Measurements from ENCODE around the gene TRIM28. TPM values are rescaled to one million over a fixed set of nuclear protein-coding genes. Genes with fewer than 3 reads are reported as not detected.
"Not testable (repeated sequence)": the region's sequence is repeated elsewhere in the genome, so short reads cannot be mapped to it uniquely, and the experiment has no call there.

TRIM28 gene
- total and polyA plus RNA-seq, 7 donors, result 84.8 to 236 (median 201) TPM

- no peak for DNase-seq
- no peaks in the 10 kb centered on the region for H3K36me3 ChIP-seq
- H3K27me3 ChIP-seq, result no peaks in the 10 kb centered on the region
- no peaks in the 10 kb centered on the region for H3K9me3 ChIP-seq
- H3K4me3 ChIP-seq, result peak overlapping the region in 2 of 4 donors; percentile 55 to 60
- TF ChIP-seq CTCF (IDR thresholded peaks at IDR 0.05), result no peak
- TF ChIP-seq POLR2AphosphoS5 (IDR thresholded peaks at IDR 0.05), result no peak
- TF ChIP-seq EP300 (IDR thresholded peaks at IDR 0.05), result no peak
- TF ChIP-seq POLR2A (IDR thresholded peaks at IDR 0.05), result no peak
- peak overlapping the region in 1 of 4 donors; percentile 81 for H3K27ac ChIP-seq
- intact Hi-C loops (cut with DNase I), result no loop called here
- WGBS, 2 donors, result 95 to 98% methylated on average over 14 of the region's 14 CpGs
- H3K4me1 ChIP-seq, result peaks cover 0 to 23% (median 20%) of the 10 kb centered on the region in 4 donors
Observed at GRCh38 chr19:58500242-58500641, 43.6 kb upstream of the TRIM28 start.

GRCh38 chr19:58507602-58508223, 36.2 kb upstream of the TRIM28 start:
- intact Hi-C loops (cut with DNase I), result not testable (repeated sequence)
- WGBS, 2 donors, result 65 to 86% methylated on average over 7 to 8 of the region's 8 CpGs

GRCh38 chr19:58509731-58510083, 34.2 kb upstream of the TRIM28 start:
- no peak for TF ChIP-seq EP300 (IDR thresholded peaks at IDR 0.05)
- no peak for TF ChIP-seq POLR2A (IDR thresholded peaks at IDR 0.05)
- TF ChIP-seq POLR2AphosphoS5 (IDR thresholded peaks at IDR 0.05), result no peak
- no peak for TF ChIP-seq CTCF (IDR thresholded peaks at IDR 0.05)
- H3K36me3 ChIP-seq, result no peaks in the 10 kb centered on the region
- no peak overlapping the region for H3K4me3 ChIP-seq
- no peak overlapping the region for H3K27ac ChIP-seq
- WGBS, 2 donors, result 90 to 92% methylated on average over 11 of the region's 11 CpGs
- H3K4me1 ChIP-seq, result peaks cover 0 to 16% (median 14%) of the 10 kb centered on the region in 4 donors
- intact Hi-C loops (cut with DNase I), result no loop called here
- DNase-seq, result no peak
- no peaks in the 10 kb centered on the region for H3K9me3 ChIP-seq
- H3K27me3 ChIP-seq, result no peaks in the 10 kb centered on the region

More at GRCh38 chr19:58507602-58508223, 36.2 kb upstream of the TRIM28 start:
- DNase-seq, H3K36me3 ChIP-seq, H3K27ac ChIP-seq, H3K9me3 ChIP-seq, H3K27me3 ChIP-seq, H3K4me1 ChIP-seq, H3K4me3 ChIP-seq: not testable (repeated sequence)

GRCh38 chr19:58510084-58510862, 33.6 kb upstream of the TRIM28 start:
- no peak for TF ChIP-seq POLR2AphosphoS5 (IDR thresholded peaks at IDR 0.05)
- TF ChIP-seq CTCF (IDR thresholded peaks at IDR 0.05), result no peak
- no peak for TF ChIP-seq POLR2A (IDR thresholded peaks at IDR 0.05)
- TF ChIP-seq EP300 (IDR thresholded peaks at IDR 0.05), result no peak
- H3K36me3 ChIP-seq, result no peaks in the 10 kb centered on the region
- no peaks in the 10 kb centered on the region for H3K27me3 ChIP-seq
- no peak overlapping the region for H3K27ac ChIP-seq
- peaks cover 0 to 19% (median 17%) of the 10 kb centered on the region in 4 donors for H3K4me1 ChIP-seq
- H3K4me3 ChIP-seq, result no peak overlapping the region
- no peaks in the 10 kb centered on the region for H3K9me3 ChIP-seq
- 89 to 90% methylated on average over 8 of the region's 8 CpGs for WGBS, 2 donors
- no peak for DNase-seq
- intact Hi-C loops (cut with DNase I), result no loop called here

GRCh38 chr19:58511353-58512208, 32.3 kb upstream of the TRIM28 start, which contains the start of gene SLC27A5:
Gene SLC27A5, minus strand, starts transcription at chr19:58511992. Its CDS starts 37 bp downstream, at chr19:58511955.
- intact Hi-C loops (cut with DNase I), result no loop called here
- H3K27ac ChIP-seq, result no peak within 1 kb of the TSS
- no peak for DNase-seq
- H3K9me3 ChIP-seq, result no peaks in the 10 kb centered on the region
- TF ChIP-seq EP300 (IDR thresholded peaks at IDR 0.05) (no peak), CTCF (IDR thresholded peaks at IDR 0.05) (no peak), POLR2A (IDR thresholded peaks at IDR 0.05) (no peak), POLR2AphosphoS5 (IDR thresholded peaks at IDR 0.05) (peak in 1 of 4 donors; percentile 9)
- peaks cover 0 to 28% (median 20%) of the 10 kb centered on the region in 4 donors for H3K4me1 ChIP-seq
- H3K27me3 ChIP-seq, result no peaks in the 10 kb centered on the region
- 76 to 88% methylated on average over 25 of the region's 25 CpGs for WGBS, 2 donors
- H3K4me3 ChIP-seq, result no peak within 1 kb of the TSS
- peaks cover 6 to 13% (median 9%) of the 10 kb centered on the region in 4 donors for H3K36me3 ChIP-seq
